SK-N-MC (cell line): Measurements from ENCODE around the gene ANK3.

ENCODE experiments used
- EZH2 ChIP-seq: fragments of 200-600 bp; sonication (generic); IDR thresholded peaks from one replicate; pipeline ENCODE4 v1.6.1; 2017; ENCODE audit warnings: antibody characterized with exemption
- FOXP2 ChIP-seq: optimal IDR thresholded peaks from 2 replicates; pipeline ENCODE3; 2011; ENCODE audit warnings: mild to moderate bottlenecking, moderate library complexity; ENCODE audit not compliant: insufficient read depth; ENCODE audit errors: extremely low read length, control extremely low read depth
- POLR2AphosphoS5 ChIP-seq: IDR thresholded peaks from 2 replicates; pipeline ENCODE4 v1.6.1; 2012; ENCODE audit warnings: mild to moderate bottlenecking, low read depth, low read length, borderline replicate concordance

DNA sequence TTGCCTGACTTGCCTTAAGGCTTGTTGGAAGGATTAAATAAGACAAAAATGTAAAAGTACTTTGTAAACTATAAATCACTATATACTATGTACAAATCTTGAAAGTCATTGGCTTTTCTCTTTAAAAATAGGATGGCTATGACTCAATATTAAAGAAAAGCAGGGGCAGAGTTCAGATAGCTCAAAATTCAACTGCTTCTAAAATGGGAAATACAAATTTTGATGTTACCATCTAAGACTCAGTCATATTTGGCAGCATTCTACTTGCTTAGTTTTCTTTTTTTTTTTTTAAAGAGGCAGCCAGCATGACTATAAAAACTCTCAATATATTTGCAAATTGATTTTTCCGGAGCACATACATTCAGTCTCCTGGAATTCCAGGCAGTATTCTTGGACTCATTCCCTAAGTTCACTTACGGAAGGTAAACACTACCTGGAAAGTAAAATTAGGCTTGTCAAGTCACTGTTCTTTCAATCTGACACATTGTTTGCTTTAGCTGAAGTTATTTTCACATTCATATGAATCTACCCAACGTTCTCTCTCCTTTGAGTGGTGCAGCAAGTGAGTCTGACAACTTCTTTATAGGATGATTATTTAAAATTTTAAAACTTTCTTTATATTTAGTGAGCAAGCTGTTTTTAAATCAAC is 349.5 kb downstream of the ANK3 start:
- no peak for TF ChIP-seq EZH2
- no peak for TF ChIP-seq FOXP2
- no peak for TF ChIP-seq POLR2AphosphoS5
